Stimulated activated CD4-positive, alpha-beta T cell treated with anti-CD3 and anti-CD28 coated beads, Interleukin-12 subunit alpha, Interleukin-12 subunit beta, amount 100 ng/mL, for 24 hours (primary cell): ENCODE results near the gene M6PR.

Experiments
- DNase-seq, 2 experiments: peaks; one replicate each; pipeline ENCODE4 v3.0.0-alpha.2; 2020; ENCODE audit warnings: low read depth in 2 of 2

Gene M6PR

DNA sequence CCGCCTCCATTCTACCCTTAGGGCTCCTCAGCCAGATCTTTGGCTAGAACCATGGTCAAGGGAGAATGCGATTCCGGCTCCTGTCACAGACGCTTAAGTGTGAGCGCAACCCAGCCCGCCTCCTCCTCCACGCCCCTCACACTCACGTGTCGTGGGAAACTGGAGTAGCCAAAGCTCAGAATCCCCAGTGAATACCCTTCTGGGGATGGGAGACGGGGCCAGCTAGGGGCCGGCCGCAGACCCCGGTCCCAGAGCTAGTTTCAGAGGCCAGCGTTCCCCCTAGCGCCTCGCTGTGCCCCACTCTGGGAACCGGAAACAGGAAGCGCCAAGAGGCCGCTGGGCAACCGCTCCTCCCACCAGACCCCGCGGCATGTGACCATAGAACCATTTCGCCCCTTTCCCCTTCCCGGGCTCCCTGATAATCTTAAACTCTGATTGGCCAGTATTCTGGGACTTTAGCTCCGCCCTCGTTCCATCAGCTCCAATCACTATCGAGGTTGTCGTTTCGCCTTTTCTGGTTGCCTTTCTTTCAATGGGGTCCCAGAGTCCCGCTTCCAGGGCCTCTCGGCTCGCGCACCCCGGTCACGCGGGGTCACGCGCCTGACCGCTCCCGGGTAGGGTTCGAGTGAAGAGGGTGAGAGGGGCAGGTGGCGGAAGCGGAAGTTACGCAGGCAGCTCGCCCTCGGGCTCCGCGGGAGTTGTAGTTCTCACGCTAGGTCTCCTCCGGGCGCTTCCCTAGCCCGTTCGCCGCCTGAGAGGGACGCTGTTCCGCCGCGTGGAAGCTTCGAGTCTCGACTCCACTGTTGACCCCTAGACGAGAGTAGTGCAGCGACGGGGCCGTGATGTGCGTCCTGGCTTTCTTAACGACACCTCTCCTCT lies at the start of gene M6PR:
M6PR (minus strand) TSS at position 304 of the 879 bp plus-strand sequence. CDS start 3,241 bp downstream, outside the sequence.
- DNase-seq = peak; percentile 89

DNA sequence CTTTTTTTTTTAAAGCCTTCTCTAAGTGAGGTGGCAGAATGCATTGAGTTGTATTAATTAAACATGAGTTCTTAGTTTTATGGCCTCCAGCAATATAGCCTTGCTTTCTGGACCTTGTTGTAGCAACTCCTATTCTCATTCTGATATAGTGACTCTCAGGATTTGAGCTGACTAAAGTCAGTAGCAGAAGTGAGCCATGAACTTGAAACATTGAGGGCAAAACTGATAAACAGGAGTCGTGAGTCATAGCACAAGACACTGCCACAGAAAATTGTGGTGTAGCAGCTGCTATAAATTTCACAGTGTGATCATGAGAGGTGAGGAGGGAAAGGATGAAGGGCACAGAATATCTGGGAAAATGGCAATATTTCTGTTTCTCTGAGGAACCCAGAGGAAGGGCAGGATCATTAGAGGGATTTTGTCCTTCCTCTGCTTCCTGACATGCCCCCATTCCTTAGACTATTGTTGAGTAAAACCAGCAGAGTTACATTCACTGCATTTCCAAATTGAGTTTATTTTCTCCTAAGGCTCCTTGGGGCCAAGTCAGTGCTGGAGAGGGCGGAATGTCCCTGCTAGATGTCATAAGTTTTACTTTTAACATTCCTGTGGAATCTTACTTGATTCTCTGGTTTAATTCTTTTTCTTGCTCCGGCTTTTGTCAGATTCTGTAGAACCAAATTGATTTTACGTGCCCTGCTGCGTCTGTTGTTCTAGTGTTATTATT lies 47.4 kb upstream of the M6PR start:
- peak in 1 of 2 experiments; percentile 11 for DNase-seq

DNA sequence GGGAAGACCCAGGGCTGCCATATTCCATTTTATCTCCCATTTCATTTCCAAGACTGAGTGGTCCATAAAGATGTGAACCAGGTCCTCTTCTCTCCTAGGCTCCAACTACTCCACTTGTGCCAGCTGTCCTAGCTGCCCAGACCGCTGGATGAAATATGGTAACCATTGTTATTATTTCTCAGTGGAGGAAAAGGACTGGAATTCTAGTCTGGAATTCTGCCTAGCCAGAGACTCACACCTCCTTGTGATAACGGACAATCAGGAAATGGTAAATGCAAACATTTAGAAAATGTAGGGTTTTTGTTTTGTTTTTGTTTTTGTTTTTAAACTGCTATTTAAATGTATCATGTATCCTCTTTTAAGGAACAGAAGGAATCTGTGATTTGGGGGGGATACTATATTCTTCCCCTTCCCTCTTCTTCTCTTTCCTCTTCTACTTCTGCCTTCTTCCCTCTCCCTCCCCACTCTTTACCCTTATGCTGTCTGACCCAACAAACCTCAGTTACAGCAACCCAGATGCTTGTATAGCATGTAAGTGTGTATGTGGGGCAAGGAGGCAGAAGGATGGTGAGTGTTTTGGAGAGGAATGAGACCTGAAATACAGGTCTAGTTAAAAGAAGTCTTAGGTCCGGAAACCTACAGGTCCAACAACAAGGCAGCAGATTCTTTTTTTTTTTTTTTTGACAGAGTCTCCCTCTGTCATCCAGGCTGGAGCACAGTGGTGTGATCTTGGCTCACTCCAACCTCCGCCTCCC lies 45.8 kb upstream of the M6PR start:
- DNase-seq = no peak

DNA sequence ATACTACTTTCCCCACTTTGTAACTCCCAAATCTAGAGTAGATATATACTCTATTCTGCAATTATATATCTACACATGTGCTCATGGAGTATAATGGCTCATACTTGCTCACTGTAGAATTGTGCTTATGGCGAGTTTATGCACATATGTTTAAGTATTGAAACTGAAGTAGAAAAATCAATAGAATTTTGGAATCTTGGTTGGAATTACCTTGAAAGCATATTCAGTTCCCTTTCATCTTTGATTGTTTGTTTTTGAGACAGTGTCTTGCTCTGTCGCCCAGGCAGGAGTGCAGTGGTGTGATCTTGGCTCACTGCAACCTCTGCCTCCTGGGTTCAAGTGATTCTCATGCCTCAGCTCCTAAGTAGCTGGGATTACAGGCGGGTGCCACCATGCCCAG lies 44.4 kb upstream of the M6PR start:
- no peak for DNase-seq

- DNase-seq = no peak
Observed at GRCh38 chr12:8991371-8992345, 42.2 kb upstream of the M6PR start.

GRCh38 chr12:8989413-8989812 lies 40.0 kb upstream of the M6PR start, which contains the start of gene KLRG1:
Gene KLRG1, plus strand, starts transcription at chr12:8989546. Its CDS starts 90 bp downstream, at chr12:8989636.
- no peak for DNase-seq

DNA sequence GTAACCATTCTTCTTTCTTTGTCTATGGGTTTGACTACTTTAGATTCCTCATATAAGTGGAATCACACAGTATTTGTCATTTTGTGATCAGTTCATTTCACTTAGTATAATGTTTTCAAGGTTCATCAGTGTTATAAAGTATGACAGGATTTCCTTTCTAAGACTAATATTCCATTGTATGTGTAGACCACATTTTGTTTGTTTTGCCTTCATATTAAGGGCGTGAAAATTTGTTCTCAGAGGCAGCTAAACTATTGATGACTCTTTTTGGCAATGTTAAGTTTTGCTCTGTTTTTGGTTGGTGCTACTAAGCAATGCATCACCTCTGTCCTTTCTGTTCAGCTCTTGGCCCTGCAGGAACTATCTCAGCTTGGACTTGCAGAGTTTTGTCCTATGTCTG lies 38.2 kb upstream of the M6PR start:
- DNase-seq = no peak

- DNase-seq = no peak
Observed at GRCh38 chr12:8987163-8987562, 37.7 kb upstream of the M6PR start.

DNA sequence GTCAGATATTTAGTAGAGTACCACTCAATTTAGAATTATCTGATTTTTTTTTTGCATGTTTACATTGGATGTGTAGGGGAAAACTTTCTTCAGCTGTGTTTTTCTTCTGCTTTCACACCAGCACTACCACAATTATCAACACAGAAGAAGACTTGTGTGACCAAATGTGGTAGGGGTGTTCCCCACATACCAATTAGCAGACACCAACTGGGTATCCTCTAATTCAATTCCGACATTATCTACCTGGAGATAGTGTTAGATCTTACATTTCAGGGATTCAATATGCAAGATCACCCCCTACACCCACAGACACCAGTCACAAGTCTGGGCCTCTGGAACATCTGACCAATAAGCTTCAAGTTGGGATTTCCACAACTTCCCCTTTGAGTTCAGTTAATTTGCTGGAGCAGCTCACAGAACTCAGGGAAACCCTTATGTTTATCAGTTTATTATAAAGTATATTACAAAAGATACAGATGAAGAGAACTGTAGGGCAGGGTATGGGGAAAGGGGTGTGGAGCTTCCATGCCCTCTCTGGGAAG lies 35.8 kb upstream of the M6PR start:
- DNase-seq = no peak

- DNase-seq = no peak
Observed at GRCh38 chr12:8980137-8980536, 30.7 kb upstream of the M6PR start.

- no peak for DNase-seq
Observed at GRCh38 chr12:8970432-8970831, 21.0 kb upstream of the M6PR start.

DNA sequence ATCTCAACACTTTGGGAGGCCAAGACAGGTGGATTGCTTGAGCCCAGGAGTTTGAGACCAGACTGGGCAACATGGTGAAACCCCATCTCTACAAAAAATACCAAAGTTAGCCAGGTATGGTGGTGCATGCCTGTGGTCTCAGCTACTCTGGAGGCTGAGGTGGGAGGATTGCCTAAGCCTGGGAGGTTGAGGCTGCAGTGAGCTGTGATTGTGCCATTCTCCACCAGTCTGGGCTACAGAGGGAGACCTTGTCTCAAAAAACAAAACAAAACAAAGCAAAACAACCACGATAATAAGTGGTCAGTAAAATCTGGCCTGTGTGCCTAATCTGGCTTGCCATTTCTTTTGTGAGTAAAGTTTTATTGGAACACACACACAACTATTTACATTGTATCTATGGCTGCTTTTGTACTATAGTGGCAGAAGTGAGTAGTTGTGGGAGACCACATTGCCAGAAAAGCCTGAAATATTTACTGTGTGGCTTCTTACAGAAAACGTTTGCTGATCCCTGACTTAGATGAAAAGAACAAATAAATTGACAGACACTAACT lies 20.5 kb upstream of the M6PR start:
- no peak for DNase-seq

- DNase-seq = no peak
Observed at GRCh38 chr12:8968761-8969160, 19.3 kb upstream of the M6PR start.

- DNase-seq = no peak
Observed at GRCh38 chr12:8960176-8960575, 10.7 kb upstream of the M6PR start.

GRCh38 chr12:8958066-8958465 lies 8.6 kb upstream of the M6PR start:
- no peak for DNase-seq

GRCh38 chr12:8957561-8957960 lies 8.1 kb upstream of the M6PR start:
- DNase-seq = no peak

- no peak for DNase-seq
Observed at GRCh38 chr12:8956772-8957171, 7.3 kb upstream of the M6PR start.

- no peak for DNase-seq
Observed at GRCh38 chr12:8956073-8956472, 6.6 kb upstream of the M6PR start.

DNA sequence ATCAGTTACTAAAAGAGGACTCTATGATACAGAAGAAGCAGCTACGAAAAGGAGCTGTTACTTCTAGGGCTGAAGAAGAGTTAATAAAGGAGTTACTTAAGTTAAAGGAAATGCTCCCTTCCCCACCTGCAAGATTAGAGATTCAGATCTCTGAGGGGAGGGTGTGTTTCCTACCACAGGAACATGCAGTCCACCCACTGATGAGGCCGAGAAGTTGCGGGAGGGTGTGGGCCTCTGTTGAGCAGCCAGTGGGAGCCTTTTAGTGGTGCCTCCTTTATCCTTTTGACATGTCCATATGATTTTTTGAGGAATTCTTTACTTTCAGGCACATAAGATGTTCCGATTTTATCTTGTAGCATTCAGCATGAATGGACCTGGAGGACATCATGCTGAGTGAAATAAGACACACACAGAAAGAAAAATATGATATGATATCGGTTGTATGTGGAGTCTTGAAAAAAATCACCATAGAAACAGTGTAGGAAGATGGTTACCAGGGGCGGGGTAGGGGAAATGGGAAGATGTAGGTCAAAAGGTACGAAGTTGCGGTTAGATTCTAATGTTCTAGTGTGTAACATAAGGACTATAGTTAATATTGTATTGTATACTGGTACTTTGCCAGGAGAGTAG lies 4.4 kb upstream of the M6PR start:
- no peak for DNase-seq

- DNase-seq = no peak
Observed at GRCh38 chr12:8951744-8952143, 2.3 kb upstream of the M6PR start.
